ENCODE measurements around the gene CCIN. TPM values are rescaled to one million over a fixed set of nuclear protein-coding genes. Genes with fewer than 3 reads are reported as not detected.

CCIN gene
- total RNA-seq, 4 donors from 2014 or later, result not detected

DNA sequence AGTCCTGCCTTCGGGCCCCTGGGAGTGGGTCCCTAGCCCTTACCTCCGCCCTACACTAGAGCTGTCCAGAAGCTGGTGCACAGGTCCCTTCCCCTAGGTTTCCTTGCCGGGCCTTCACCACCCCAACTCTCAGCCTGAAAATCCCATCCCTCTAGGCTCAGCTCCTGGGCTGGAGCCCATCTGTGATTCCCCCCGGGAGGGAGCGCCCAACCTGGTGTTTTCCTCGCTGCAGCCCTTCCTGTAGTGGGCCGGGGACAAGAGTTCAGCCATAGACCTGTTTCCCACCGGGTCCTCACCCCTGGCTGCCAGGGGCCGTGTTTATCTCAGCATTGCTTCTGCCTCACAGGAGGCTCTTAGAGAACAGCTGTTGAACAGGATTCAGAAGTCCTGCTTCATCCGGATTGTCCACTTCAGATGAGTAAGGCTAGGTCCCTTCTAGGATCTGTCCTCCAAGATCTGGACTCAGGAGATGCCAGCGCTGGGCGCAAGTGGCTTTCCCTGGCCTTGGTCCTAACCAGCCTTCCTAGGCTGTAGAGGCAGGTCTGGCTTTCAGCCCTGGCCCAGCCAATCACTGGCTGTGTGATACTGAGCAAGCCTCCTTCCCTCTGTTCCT, 31.7 kb upstream of the CCIN start:
- Histone ChIP-seq H3K27ac (peak overlapping the region; percentile 79), H3K4me3 (peak overlapping the region; percentile 82), H3K4me1 (peaks cover 53% of the 10 kb centered on the region), H3K36me3 (no peaks in the 10 kb centered on the region), H3K27me3 (peaks cover 18% of the 10 kb centered on the region), H3K9me3 (no peaks in the 10 kb centered on the region)
- WGBS, result 29% methylated on average over 12 of the region's 12 CpGs
- TF ChIP-seq, protein P1, sequence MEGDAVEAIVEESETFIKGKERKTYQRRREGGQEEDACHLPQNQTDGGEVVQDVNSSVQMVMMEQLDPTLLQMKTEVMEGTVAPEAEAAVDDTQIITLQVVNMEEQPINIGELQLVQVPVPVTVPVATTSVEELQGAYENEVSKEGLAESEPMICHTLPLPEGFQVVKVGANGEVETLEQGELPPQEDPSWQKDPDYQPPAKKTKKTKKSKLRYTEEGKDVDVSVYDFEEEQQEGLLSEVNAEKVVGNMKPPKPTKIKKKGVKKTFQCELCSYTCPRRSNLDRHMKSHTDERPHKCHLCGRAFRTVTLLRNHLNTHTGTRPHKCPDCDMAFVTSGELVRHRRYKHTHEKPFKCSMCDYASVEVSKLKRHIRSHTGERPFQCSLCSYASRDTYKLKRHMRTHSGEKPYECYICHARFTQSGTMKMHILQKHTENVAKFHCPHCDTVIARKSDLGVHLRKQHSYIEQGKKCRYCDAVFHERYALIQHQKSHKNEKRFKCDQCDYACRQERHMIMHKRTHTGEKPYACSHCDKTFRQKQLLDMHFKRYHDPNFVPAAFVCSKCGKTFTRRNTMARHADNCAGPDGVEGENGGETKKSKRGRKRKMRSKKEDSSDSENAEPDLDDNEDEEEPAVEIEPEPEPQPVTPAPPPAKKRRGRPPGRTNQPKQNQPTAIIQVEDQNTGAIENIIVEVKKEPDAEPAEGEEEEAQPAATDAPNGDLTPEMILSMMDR (IDR thresholded peaks at IDR 0.05), result no peak
- TF ChIP-seq EP300 (IDR thresholded peaks at IDR 0.05) (no peak), POLR2A (IDR thresholded peaks at IDR 0.05) (no peak), POLR2AphosphoS5 (IDR thresholded peaks at IDR 0.05) (no peak)
- peak; percentile 72 to 74 for DNase-seq (ENCODE audit: low spot score in 2 of 2)

DNA sequence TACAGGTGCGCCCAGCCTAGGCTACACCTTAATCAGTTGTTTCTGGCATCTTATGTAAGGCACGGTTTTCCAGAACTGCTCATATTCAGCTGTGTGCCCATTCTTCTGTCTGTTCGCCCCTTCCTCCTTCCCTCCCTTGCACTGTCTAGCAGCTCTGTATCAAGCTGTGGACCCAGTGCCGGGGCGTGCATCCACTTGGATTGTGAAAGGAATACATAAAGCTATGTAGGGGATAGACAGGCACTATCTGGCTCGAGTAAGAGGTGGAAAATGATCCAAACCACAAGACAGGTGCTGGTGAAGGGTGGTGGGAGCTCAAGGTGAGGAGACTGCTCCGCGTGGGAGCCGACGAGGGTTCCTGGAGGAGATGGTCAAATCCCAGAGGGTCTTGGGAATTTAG, 30.7 kb upstream of the CCIN start:
- WGBS, result 93% methylated on average over 10 of the region's 10 CpGs
- TF ChIP-seq POLR2AphosphoS5 (IDR thresholded peaks at IDR 0.05) (no peak), EP300 (IDR thresholded peaks at IDR 0.05) (no peak), POLR2A (IDR thresholded peaks at IDR 0.05) (no peak)
- TF ChIP-seq, protein P1 (IDR thresholded peaks at IDR 0.05), result no peak
- no peak overlapping the region for H3K27ac ChIP-seq
- H3K4me1 ChIP-seq, result peaks cover 61% of the 10 kb centered on the region
- peaks cover 18% of the 10 kb centered on the region for H3K27me3 ChIP-seq
- no peaks in the 10 kb centered on the region for H3K36me3 ChIP-seq
- H3K4me3 ChIP-seq, result no peak overlapping the region
- DNase-seq (ENCODE audit: low spot score in 2 of 2), result peak in 1 of 2 donors; percentile 4
- no peaks in the 10 kb centered on the region for H3K9me3 ChIP-seq

DNA sequence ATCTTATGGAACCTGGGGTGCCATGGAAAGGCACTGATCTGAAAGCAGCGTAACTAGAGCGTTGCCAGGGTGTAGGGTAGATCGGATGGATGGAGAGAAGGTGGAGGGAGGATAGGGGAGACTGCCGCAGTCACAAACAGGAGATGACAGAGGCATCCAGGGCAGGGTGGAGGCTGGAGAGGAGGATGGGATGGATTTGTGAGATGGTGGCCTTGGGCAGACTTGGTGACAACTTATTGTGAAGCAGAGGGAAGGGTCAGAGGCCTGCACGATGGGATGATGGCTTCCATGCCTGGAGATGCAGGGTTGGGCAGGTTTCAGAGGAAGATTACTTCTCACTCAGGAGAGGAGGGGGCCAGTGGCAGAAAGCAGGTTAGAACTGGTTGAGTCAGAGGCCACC, 30.3 kb upstream of the CCIN start:
- H3K36me3 ChIP-seq, result no peaks in the 10 kb centered on the region
- no peak overlapping the region for H3K4me3 ChIP-seq
- H3K4me1 ChIP-seq, result peaks cover 61% of the 10 kb centered on the region
- WGBS, result 99% methylated on average over 5 of the region's 5 CpGs
- H3K27ac ChIP-seq, result no peak overlapping the region
- H3K27me3 ChIP-seq, result peaks cover 18% of the 10 kb centered on the region
- DNase-seq (ENCODE audit: low spot score in 2 of 2), result no peak
- TF ChIP-seq POLR2AphosphoS5 (IDR thresholded peaks at IDR 0.05), result no peak
- TF ChIP-seq POLR2A (IDR thresholded peaks at IDR 0.05), result no peak
- TF ChIP-seq EP300 (IDR thresholded peaks at IDR 0.05), result no peak
- TF ChIP-seq, protein P1 (IDR thresholded peaks at IDR 0.05), result no peak
- no peaks in the 10 kb centered on the region for H3K9me3 ChIP-seq

DNA sequence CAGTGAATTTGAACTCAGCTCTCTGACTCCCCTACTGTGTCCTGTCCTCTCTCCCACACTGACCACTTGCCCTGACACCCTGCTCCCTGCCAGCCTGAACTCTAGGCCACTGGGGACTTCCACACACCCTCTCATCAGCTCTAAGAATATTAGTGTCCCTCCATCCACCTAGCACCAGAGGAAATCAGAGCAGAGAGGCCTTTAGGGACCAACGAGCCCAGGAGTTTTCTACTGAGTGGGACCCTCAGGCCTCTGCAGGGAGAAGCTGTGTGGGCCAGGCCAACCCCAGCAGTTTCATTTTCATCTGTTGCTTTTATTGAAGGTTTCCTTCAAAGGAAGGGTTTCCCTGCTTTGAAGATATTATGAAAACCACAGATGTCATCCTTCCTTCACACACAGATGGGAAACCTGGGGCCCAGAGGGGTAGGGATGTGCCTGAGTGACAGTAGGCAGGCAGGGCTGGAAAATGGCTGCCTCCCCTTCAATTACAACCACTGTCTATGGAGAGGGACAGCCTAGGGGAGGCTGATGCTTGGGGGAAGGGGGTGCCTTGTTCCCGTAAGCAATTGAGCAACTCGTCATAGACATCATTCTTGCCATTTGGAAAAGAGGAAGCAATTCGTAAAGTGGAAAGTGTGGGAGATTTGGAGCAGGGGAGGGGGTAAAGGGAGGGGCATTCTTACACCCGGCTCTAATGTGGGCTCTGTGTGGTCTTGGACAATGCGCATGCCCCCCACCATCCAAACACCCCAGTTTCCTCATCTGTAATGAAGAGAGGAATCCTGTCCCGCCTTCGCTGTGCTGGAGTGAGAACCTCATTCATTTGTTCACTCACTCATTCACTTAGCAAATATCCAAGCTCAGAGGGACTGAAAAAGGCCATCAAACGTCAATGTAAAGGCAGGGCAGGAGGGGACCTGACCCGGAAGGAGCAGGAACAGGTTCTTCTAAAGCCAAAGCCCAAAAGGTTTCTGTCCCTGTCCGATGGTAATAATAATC, 28.8 kb upstream of the CCIN start:
- 76% methylated on average over 11 of the region's 11 CpGs for WGBS
- TF ChIP-seq POLR2AphosphoS5 (IDR thresholded peaks at IDR 0.05), result no peak
- TF ChIP-seq, protein P1 (IDR thresholded peaks at IDR 0.05), result no peak
- no peak for TF ChIP-seq POLR2A (IDR thresholded peaks at IDR 0.05)
- no peak for TF ChIP-seq EP300 (IDR thresholded peaks at IDR 0.05)
- peaks cover 61% of the 10 kb centered on the region for H3K4me1 ChIP-seq

DNA sequence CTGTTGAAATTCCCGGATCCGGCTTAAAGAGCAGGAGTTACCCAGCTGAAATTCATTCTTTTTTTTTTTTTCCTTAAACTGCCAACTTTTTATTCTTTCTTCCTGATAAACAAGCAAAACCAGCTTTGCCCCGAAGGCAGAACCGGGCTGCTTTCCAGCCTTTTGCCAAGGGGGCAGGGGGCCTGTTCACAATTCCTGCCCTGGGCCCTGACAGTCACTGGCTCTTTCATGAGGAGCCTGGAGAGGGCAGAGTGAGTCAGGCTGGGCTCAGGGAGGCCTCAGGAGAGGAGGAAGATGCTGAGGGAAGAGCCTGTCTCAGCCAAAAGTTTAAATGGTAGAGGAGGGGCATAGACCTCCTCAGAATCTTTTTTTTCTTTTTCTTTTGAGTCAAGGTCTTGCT, 27.9 kb upstream of the CCIN start:
- Histone ChIP-seq H3K4me1 (peaks cover 54% of the 10 kb centered on the region), H3K9me3 (no peaks in the 10 kb centered on the region), H3K27ac (no peak overlapping the region), H3K36me3 (no peaks in the 10 kb centered on the region), H3K4me3 (no peak overlapping the region), H3K27me3 (peaks cover 18% of the 10 kb centered on the region)
- no peak for DNase-seq (ENCODE audit: low spot score in 2 of 2)
- 42% methylated on average over 4 of the region's 4 CpGs for WGBS
- no peak for TF ChIP-seq EP300 (IDR thresholded peaks at IDR 0.05)
- no peak for TF ChIP-seq POLR2A (IDR thresholded peaks at IDR 0.05)

More for the DNA sequence above, 28.8 kb upstream of the CCIN start:
- no peaks in the 10 kb centered on the region for H3K9me3 ChIP-seq
- H3K27me3 ChIP-seq, result peaks cover 18% of the 10 kb centered on the region
- no peak for DNase-seq (ENCODE audit: low spot score in 2 of 2)
- H3K4me3 ChIP-seq, result no peak overlapping the region
- H3K27ac ChIP-seq, result peak overlapping the region; percentile 25
- H3K36me3 ChIP-seq, result no peaks in the 10 kb centered on the region

Measured in suprapubic skin (tissue), 4 donors.